ENCODE measurements around the gene ETV3.

ETV3 gene

DNA sequence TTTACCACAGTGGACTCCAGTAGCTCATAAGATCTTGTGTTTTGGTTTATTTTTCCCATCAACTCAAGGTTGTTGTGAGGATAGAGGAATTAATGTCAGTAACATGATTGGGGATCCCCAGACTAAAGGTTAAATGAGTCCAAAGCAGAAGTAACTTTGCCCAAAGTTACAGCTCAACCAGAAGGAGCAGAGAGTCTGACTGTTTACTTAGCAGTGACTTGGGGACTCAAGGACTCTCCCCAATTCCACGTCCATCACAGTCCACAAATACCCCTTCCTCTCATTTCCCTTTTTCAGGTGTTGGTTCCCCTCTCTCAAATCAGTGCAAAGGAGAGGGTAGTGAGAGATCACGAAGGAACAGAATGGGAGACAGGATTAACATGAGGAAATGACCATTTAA, 4.0 kb upstream of the ETV3 start:
- Histone ChIP-seq H3K27me3 (ENCODE audit: insufficient read depth, low read length) (peaks cover 21% of the 10 kb centered on the region), H2AFZ (ENCODE audit: low read depth, low read length) (no peak overlapping the region), H3K36me3 (ENCODE audit: insufficient read depth, low read length) (no peaks in the 10 kb centered on the region)

DNA sequence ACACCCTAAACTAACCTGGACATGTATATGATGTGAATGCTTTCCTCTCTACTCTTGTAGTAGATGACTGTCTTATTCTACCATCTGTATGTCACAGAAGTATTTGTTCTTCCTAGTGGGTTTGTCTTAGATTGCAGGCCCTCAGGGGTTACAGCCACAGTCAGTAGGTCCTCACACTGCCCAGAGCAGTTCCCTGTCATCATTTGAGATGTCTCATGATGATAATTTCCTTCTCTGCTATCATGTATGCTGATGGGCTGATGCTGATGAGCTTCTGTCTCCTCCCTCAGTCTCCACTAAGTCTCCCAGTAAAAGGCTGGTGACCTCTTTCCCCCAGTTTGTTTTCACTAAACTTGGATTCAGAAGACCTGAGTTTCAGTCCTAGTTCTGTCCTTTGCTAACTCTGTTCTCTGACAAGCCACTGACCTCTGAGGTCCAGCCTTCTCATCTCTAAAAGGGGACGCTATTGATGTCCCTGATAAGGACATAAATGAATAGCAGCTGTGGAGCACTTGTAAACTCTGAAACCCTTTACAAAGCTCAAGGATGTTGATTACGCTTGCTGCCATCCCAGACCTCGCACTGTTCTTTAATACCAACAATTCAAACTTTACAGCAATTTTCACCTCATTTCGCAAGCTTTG, 3.1 kb upstream of the ETV3 start:
- Histone ChIP-seq H3K4me1 (ENCODE audit: insufficient read depth, low read length) (peaks cover 15% of the 10 kb centered on the region), H3K27me3 (ENCODE audit: insufficient read depth, low read length) (peaks cover 12% of the 10 kb centered on the region), H3K4me3 (ENCODE audit: low read length) (no peak overlapping the region), H2AFZ (ENCODE audit: low read depth, low read length) (no peak overlapping the region), H3K36me3 (ENCODE audit: insufficient read depth, low read length) (no peaks in the 10 kb centered on the region), H3K9me3 (ENCODE audit: low read length) (no peaks in the 10 kb centered on the region)

More for the DNA sequence above, 4.0 kb upstream of the ETV3 start:
- no peaks in the 10 kb centered on the region for H3K9me3 ChIP-seq (ENCODE audit: low read length)
- H3K4me3 ChIP-seq (ENCODE audit: low read length) = no peak overlapping the region
- H3K4me1 ChIP-seq (ENCODE audit: insufficient read depth, low read length) = peaks cover 6% of the 10 kb centered on the region

DNA sequence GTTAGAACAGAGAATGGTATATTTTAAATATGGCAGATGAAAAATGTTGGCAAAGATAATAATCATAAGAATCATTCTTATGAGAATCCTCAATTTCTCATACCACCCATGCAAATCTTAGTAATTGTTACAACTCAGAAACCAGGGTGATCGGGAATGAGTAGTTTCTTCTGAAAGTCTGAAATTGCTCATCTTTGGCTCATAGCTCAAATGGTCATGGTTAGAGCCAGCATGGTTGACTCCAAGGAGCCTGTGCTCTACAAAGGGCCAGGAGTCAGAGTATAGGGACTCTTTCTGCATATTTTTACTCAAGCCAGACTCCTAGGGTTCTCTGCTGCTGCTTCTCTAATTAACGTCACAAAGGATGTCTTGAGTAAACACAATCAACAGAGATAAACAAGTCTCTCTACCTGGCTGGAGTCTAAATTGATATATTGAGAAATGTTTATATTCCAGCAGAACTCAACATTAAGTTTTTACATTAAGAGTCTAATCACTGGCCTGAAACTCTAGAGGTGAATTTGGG, 1.9 kb upstream of the ETV3 start:
- Histone ChIP-seq H3K9me3 (ENCODE audit: low read length) (no peaks in the 10 kb centered on the region), H3K36me3 (ENCODE audit: insufficient read depth, low read length) (peaks cover 9% of the 10 kb centered on the region), H3K4me1 (ENCODE audit: insufficient read depth, low read length) (peaks cover 22% of the 10 kb centered on the region), H3K4me3 (ENCODE audit: low read length) (no peak overlapping the region), H3K27me3 (ENCODE audit: insufficient read depth, low read length) (peaks cover 9% of the 10 kb centered on the region), H2AFZ (ENCODE audit: low read depth, low read length) (no peak overlapping the region)

DNA sequence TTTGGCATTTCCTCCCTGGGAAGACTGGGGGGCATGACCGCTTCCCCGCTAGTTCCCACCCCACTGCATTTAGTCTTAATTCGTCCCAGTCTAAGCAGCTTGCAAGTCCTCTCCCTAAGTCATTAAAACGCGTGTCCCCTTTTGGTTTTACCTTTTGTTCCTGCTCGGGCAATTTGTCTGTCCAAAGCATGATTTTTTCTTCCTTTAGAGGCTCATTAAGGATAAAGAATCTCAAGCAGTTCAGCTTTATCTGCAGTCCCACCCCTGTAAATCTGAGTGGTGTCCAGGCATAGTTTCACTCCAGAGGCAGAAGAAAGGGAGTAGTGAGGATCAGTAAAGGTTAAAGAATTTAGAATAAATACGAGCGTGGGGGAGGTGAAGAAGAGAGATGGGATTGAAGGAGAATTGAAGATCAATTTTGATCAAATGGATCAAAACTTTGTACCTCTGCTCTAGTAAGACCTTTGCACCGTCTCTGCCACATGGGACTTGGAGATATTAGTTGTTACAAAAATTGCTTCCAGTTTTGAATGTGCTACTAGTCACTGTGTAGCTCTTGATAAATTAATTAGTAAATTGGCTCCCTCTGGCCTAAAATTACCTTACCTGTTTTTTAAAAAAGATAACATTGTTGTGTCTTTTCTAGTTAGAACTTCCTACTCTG, 989 bp upstream of the ETV3 start:
- H3K36me3 ChIP-seq (ENCODE audit: insufficient read depth, low read length) = peaks cover 19% of the 10 kb centered on the region
- peak overlapping the region; percentile 57 for H2AFZ ChIP-seq (ENCODE audit: low read depth, low read length)
- H3K4me3 ChIP-seq (ENCODE audit: low read length) = peak overlapping the region; percentile 93
- H3K9me3 ChIP-seq (ENCODE audit: low read length) = no peaks in the 10 kb centered on the region
- peaks cover 22% of the 10 kb centered on the region for H3K4me1 ChIP-seq (ENCODE audit: insufficient read depth, low read length)
- peaks cover 4% of the 10 kb centered on the region for H3K27me3 ChIP-seq (ENCODE audit: insufficient read depth, low read length)

DNA sequence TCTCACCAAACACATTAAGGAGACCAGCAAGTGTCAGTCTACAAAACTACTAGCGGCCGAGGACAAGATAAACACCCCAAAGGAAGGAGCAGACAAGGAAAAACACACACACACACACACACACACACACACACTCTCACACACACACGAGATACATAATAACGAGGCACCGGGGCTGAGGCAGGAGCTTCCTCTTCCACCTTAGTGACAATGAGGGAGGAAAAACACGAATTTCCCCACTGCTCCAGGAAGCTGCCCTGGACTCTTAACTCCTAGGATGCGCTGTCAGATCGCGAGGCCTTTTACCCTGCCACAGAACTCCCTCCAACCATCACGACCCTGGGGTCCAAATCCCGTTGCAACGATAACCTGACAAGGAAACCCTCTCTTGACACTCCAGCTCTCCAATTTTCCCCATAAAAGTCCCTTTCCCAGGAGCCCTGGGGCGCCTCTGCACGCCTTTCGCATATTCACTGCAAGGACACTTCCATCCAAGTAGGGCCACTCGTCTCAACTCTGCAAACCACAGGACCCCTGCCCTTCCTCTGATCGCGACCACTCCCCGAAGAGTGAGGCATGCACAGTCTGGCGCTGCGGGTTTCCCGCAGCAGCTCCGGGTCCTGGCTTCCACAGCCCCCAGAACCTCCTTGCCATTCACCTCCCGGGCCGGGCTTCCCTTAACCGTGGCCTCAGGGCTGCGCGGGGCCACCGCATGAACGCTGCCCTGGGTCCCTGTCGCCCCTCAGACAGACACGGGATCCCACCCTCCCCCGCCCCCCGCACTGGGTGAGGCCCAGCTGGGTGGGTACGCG, 581 bp downstream of the ETV3 start:
- H3K4me3 ChIP-seq (ENCODE audit: low read length) = peak overlapping the region; percentile 93
- H2AFZ ChIP-seq (ENCODE audit: low read depth, low read length) = peak overlapping the region; percentile 57
- H3K27me3 ChIP-seq (ENCODE audit: insufficient read depth, low read length) = no peaks in the 10 kb centered on the region
- peaks cover 34% of the 10 kb centered on the region for H3K36me3 ChIP-seq (ENCODE audit: insufficient read depth, low read length)
- H3K9me3 ChIP-seq (ENCODE audit: low read length) = no peaks in the 10 kb centered on the region
- peaks cover 22% of the 10 kb centered on the region for H3K4me1 ChIP-seq (ENCODE audit: insufficient read depth, low read length)

- Histone ChIP-seq H3K36me3 (ENCODE audit: insufficient read depth, low read length) (peaks cover 40% of the 10 kb centered on the region), H3K4me1 (ENCODE audit: insufficient read depth, low read length) (peaks cover 22% of the 10 kb centered on the region), H3K27me3 (ENCODE audit: insufficient read depth, low read length) (no peaks in the 10 kb centered on the region), H3K9me3 (ENCODE audit: low read length) (no peaks in the 10 kb centered on the region), H2AFZ (ENCODE audit: low read depth, low read length) (no peak overlapping the region), H3K4me3 (ENCODE audit: low read length) (peak overlapping the region; percentile 93)
Observed at GRCh38 chr1:157137046-157137407, 1.2 kb downstream of the ETV3 start.

DNA sequence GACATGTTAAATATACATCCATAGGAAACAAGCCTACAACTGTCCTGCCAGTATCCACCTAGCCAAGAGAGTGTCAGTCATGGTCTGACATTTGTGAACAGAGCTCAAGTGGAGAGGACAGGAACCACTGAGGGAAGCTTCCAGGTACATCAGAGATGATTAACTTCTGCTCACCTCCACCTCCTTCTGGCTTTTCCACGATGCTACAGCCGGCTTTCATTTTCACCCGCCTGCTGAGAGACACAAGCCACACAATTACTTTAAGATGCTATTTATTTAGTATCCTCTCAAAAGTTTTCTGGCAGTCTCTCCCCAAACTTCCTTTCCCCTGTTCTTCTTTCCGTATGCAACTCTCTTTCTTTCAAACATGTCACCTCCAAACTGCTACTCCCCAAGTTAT, 2.1 kb downstream of the ETV3 start:
- Histone ChIP-seq H3K4me1 (ENCODE audit: insufficient read depth, low read length) (peaks cover 22% of the 10 kb centered on the region), H2AFZ (ENCODE audit: low read depth, low read length) (no peak overlapping the region), H3K4me3 (ENCODE audit: low read length) (peak overlapping the region; percentile 93), H3K27me3 (ENCODE audit: insufficient read depth, low read length) (no peaks in the 10 kb centered on the region), H3K36me3 (ENCODE audit: insufficient read depth, low read length) (peaks cover 49% of the 10 kb centered on the region), H3K9me3 (ENCODE audit: low read length) (no peaks in the 10 kb centered on the region)

DNA sequence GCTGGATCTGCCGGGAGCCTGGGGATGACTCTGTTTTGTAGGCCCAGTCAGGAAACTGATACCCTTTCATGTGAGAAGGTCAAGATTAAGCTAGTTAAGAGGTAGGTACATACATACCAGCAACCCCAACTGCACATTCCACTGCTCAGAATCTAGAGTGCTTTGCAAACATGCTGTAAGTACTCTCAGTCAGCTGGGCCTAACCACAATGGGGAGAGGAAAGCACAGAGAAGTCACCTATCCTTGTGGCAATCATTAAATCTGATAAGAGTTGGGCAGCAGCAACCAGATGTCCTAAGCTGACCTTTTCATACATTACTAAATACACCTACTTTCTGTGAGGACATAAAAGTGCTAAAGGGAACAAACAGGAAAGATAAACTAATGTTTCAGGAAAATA, 2.5 kb downstream of the ETV3 start:
- H3K36me3 ChIP-seq (ENCODE audit: insufficient read depth, low read length) = peaks cover 54% of the 10 kb centered on the region
- no peak overlapping the region for H3K4me3 ChIP-seq (ENCODE audit: low read length)
- H3K27me3 ChIP-seq (ENCODE audit: insufficient read depth, low read length) = no peaks in the 10 kb centered on the region
- H3K4me1 ChIP-seq (ENCODE audit: insufficient read depth, low read length) = peaks cover 22% of the 10 kb centered on the region
- H3K9me3 ChIP-seq (ENCODE audit: low read length) = no peaks in the 10 kb centered on the region
- no peak overlapping the region for H2AFZ ChIP-seq (ENCODE audit: low read depth, low read length)

GRCh38 chr1:157135070-157135469, 3.1 kb downstream of the ETV3 start:
- no peaks in the 10 kb centered on the region for H3K9me3 ChIP-seq (ENCODE audit: low read length)
- H2AFZ ChIP-seq (ENCODE audit: low read depth, low read length) = no peak overlapping the region
- peaks cover 22% of the 10 kb centered on the region for H3K4me1 ChIP-seq (ENCODE audit: insufficient read depth, low read length)
- no peak overlapping the region for H3K4me3 ChIP-seq (ENCODE audit: low read length)
- peaks cover 59% of the 10 kb centered on the region for H3K36me3 ChIP-seq (ENCODE audit: insufficient read depth, low read length)
- no peaks in the 10 kb centered on the region for H3K27me3 ChIP-seq (ENCODE audit: insufficient read depth, low read length)

- peaks cover 22% of the 10 kb centered on the region for H3K4me1 ChIP-seq (ENCODE audit: insufficient read depth, low read length)
- H3K9me3 ChIP-seq (ENCODE audit: low read length) = no peaks in the 10 kb centered on the region
- H3K4me3 ChIP-seq (ENCODE audit: low read length) = no peak overlapping the region
- H3K36me3 ChIP-seq (ENCODE audit: insufficient read depth, low read length) = peaks cover 62% of the 10 kb centered on the region
- H2AFZ ChIP-seq (ENCODE audit: low read depth, low read length) = no peak overlapping the region
- no peaks in the 10 kb centered on the region for H3K27me3 ChIP-seq (ENCODE audit: insufficient read depth, low read length)
Observed at GRCh38 chr1:157134442-157134841, 3.8 kb downstream of the ETV3 start.

- H3K4me3 ChIP-seq (ENCODE audit: low read length) = no peak overlapping the region
- H3K36me3 ChIP-seq (ENCODE audit: insufficient read depth, low read length) = peaks cover 67% of the 10 kb centered on the region
- no peaks in the 10 kb centered on the region for H3K9me3 ChIP-seq (ENCODE audit: low read length)
- peaks cover 15% of the 10 kb centered on the region for H3K4me1 ChIP-seq (ENCODE audit: insufficient read depth, low read length)
- no peaks in the 10 kb centered on the region for H3K27me3 ChIP-seq (ENCODE audit: insufficient read depth, low read length)
- no peak overlapping the region for H2AFZ ChIP-seq (ENCODE audit: low read depth, low read length)
Observed at GRCh38 chr1:157133426-157133825, 4.8 kb downstream of the ETV3 start.

GRCh38 chr1:157132616-157133167, 5.5 kb downstream of the ETV3 start:
- Histone ChIP-seq H2AFZ (ENCODE audit: low read depth, low read length) (no peak overlapping the region), H3K4me1 (ENCODE audit: insufficient read depth, low read length) (peaks cover 15% of the 10 kb centered on the region), H3K9me3 (ENCODE audit: low read length) (no peaks in the 10 kb centered on the region), H3K27me3 (ENCODE audit: insufficient read depth, low read length) (no peaks in the 10 kb centered on the region), H3K4me3 (ENCODE audit: low read length) (no peak overlapping the region), H3K36me3 (ENCODE audit: insufficient read depth, low read length) (peaks cover 71% of the 10 kb centered on the region)

- Histone ChIP-seq H3K36me3 (ENCODE audit: insufficient read depth, low read length) (peaks cover 71% of the 10 kb centered on the region), H3K4me3 (ENCODE audit: low read length) (no peak overlapping the region), H3K27me3 (ENCODE audit: insufficient read depth, low read length) (no peaks in the 10 kb centered on the region), H3K9me3 (ENCODE audit: low read length) (no peaks in the 10 kb centered on the region), H3K4me1 (ENCODE audit: insufficient read depth, low read length) (peaks cover 14% of the 10 kb centered on the region), H2AFZ (ENCODE audit: low read depth, low read length) (no peak overlapping the region)
Observed at GRCh38 chr1:157132111-157132510, 6.1 kb downstream of the ETV3 start.

Data from neuron (in vitro differentiated cells).